Stomach (tissue), 4 donors: ENCODE results near the gene PPP2R5C.

Source experiments
- CTCF ChIP-seq, 7 experiments: fragments of 450-650 bp in 4 of 7; fragments of 200-600 bp in 3 of 7; sonication (generic) in 3 of 7; IDR thresholded peaks; one replicate each; pipeline ENCODE4 v1.5.1; 2016 to 2019; ENCODE audit warnings: antibody characterized with exemption in 7 of 7, control low read depth in 2 of 7, mild to moderate bottlenecking in 1 of 7
- EP300 ChIP-seq: sonication (generic); formaldehyde crosslinking; IDR thresholded peaks from one replicate; pipeline ENCODE4 v1.6.1; 2017; ENCODE audit warnings: antibody characterized with exemption
- POLR2A ChIP-seq, 4 donors: fragments of 450-650 bp; IDR thresholded peaks; one replicate each; pipeline ENCODE4 v1.6.1; 2016; ENCODE audit warnings: antibody characterized with exemption in 4 of 4, control low read depth in 2 of 4, mild to moderate bottlenecking in 1 of 4, moderate library complexity in 1 of 4
- POLR2AphosphoS5 ChIP-seq, 3 donors: sonication (generic); formaldehyde crosslinking; IDR thresholded peaks; one replicate each; pipeline ENCODE4 v1.6.1; 2016; ENCODE audit warnings: antibody characterized with exemption in 3 of 3

GRCh38 chr14:101882141-101882935 is 120.8 kb downstream of the PPP2R5C start:
- TF ChIP-seq EP300 (no peak), POLR2AphosphoS5 (IDR thresholded peaks at IDR 0.05) (no peak), POLR2A (IDR thresholded peaks at IDR 0.05) (no peak), CTCF (IDR thresholded peaks at IDR 0.05) (no peak)
